GM23338 (cell line): Measurements from ENCODE around the gene ZBTB34. TPM values are rescaled to one million over a fixed set of nuclear protein-coding genes. Genes with fewer than 3 reads are reported as not detected.
A peak's percentile ranks its signal among the peaks of the same experiment; 100 is the strongest.

Experiments
- ATAC-seq: fragments of 200-7000 bp; cut with Tn5 transposase; 3 replicates; pipeline ENCODE4 v1.9.1; 2020
- DNase-seq: peaks from one replicate; pipeline ENCODE4 v3.0.0-alpha.2; 2015; ENCODE audit warnings: low spot score
- H2AFZ ChIP-seq: fragments of 200-600 bp; sonication (generic); 2 replicates; pipeline ENCODE4 v1.8.0; 2016; ENCODE audit warnings: antibody characterized with exemption, mild to moderate bottlenecking, moderate library complexity
- H3F3A ChIP-seq: fragments of 200-600 bp; sonication (generic); replicated peaks from 2 replicates; pipeline ENCODE4 v1.8.0; 2017; ENCODE audit warnings: antibody characterized with exemption, mixed run types, low read depth
- H3K27ac ChIP-seq: fragments of 200-600 bp; sonication (generic); 2 replicates; pipeline ENCODE4 v1.6.1; 2016; ENCODE audit warnings: low read depth
- H3K27me3 ChIP-seq: fragments of 200-600 bp; sonication (generic); 2 replicates; pipeline ENCODE4 v1.8.0; 2016; ENCODE audit warnings: mild to moderate bottlenecking, mixed run types, moderate library complexity; ENCODE audit not compliant: insufficient read depth
- H3K36me3 ChIP-seq: fragments of 200-600 bp; sonication (generic); 2 replicates; pipeline ENCODE4 v1.8.0; 2016; ENCODE audit warnings: mild to moderate bottlenecking; ENCODE audit not compliant: insufficient read depth
- H3K4me1 ChIP-seq: fragments of 200-600 bp; sonication (generic); 2 replicates; pipeline ENCODE4 v1.8.0; 2016; ENCODE audit warnings: mild to moderate bottlenecking, moderate library complexity; ENCODE audit not compliant: insufficient read depth
- H3K4me2 ChIP-seq: fragments of 200-600 bp; sonication (generic); 2 replicates; pipeline ENCODE4 v1.7.1; 2017; ENCODE audit warnings: mixed run types
- H3K4me3 ChIP-seq: fragments of 200-600 bp; sonication (generic); 2 replicates; pipeline ENCODE4 v1.6.1; 2016; ENCODE audit warnings: mixed run types
- H3K79me2 ChIP-seq: fragments of 200-600 bp; sonication (generic); replicated peaks from 2 replicates; pipeline ENCODE4 v1.8.0; 2017; ENCODE audit warnings: mild to moderate bottlenecking; ENCODE audit not compliant: insufficient read depth
- H3K9me2 ChIP-seq: fragments of 200-600 bp; sonication (generic); 2 replicates; pipeline ENCODE4 v1.8.0; 2017; ENCODE audit not compliant: insufficient read depth
- H4K20me1 ChIP-seq: fragments of 200-600 bp; sonication (generic); replicated peaks from 2 replicates; pipeline ENCODE4 v1.8.0; 2017; ENCODE audit warnings: mild to moderate bottlenecking; ENCODE audit not compliant: insufficient read depth
- H3K27ac Mint-ChIP-seq: 2 replicates; pipeline ENCODE4 v1.8.0; 2020; ENCODE audit warnings: inconsistent platforms, mild to moderate bottlenecking, moderate library complexity, mixed read lengths
- H3K27me3 Mint-ChIP-seq: 3 replicates; pipeline ENCODE4 v1.8.0; 2022; ENCODE audit warnings: low read depth, mild to moderate bottlenecking, moderate library complexity, mixed read lengths, inconsistent platforms; ENCODE audit not compliant: insufficient read depth, poor library complexity
- H3K36me3 Mint-ChIP-seq: 3 replicates; pipeline ENCODE4 v1.8.0; 2021; ENCODE audit warnings: low read depth, mild to moderate bottlenecking, inconsistent platforms, moderate library complexity, mixed read lengths
- H3K4me1 Mint-ChIP-seq: 3 replicates; pipeline ENCODE4 v1.8.0; 2020; ENCODE audit warnings: mild to moderate bottlenecking, inconsistent platforms, mixed read lengths
- H3K4me3 Mint-ChIP-seq: 3 replicates; pipeline ENCODE4 v1.8.0; 2021; ENCODE audit warnings: moderate library complexity, mild to moderate bottlenecking, inconsistent platforms, mixed read lengths
- H3K9me3 Mint-ChIP-seq: 3 replicates; pipeline ENCODE4 v1.8.0; 2020; ENCODE audit warnings: moderate library complexity, mild to moderate bottlenecking, inconsistent platforms, mixed read lengths
- EZH2phosphoT487 ChIP-seq: fragments of 200-600 bp; sonication (generic); IDR thresholded peaks from one replicate; pipeline ENCODE4 v1.8.1; 2018; ENCODE audit warnings: antibody characterized with exemption; ENCODE audit not compliant: unreplicated experiment
- JUNB ChIP-seq: IDR thresholded peaks from one replicate; pipeline ENCODE4 v1.6.1; 2016; ENCODE audit warnings: antibody characterized with exemption; ENCODE audit not compliant: unreplicated experiment
- NANOG ChIP-seq: IDR thresholded peaks from 2 replicates; pipeline ENCODE4 v1.6.1; 2016; ENCODE audit warnings: antibody characterized with exemption, borderline replicate concordance
- STAT1 ChIP-seq: IDR thresholded peaks from one replicate; pipeline ENCODE4 v1.6.1; 2016; ENCODE audit warnings: antibody characterized with exemption; ENCODE audit not compliant: unreplicated experiment
- ZNF114 ChIP-seq: fragments of 250-450 bp; sonication (Bioruptor Pico); IDR thresholded peaks from 2 replicates; pipeline ENCODE4 v1.5.0; 2020; ENCODE audit warnings: mild to moderate bottlenecking, moderate library complexity
- ZNF331 ChIP-seq: fragments of 250-450 bp; sonication (Bioruptor Pico); IDR thresholded peaks from 2 replicates; pipeline ENCODE4 v1.5.0; 2020; ENCODE audit warnings: low read depth, mild to moderate bottlenecking, moderate library complexity
- polyA plus RNA-seq: library from polyadenylated mRNA; unstranded; fragments of >200 nt; fragmentation: Nextera tagmentation; extraction: Ambion mirVana; gene quantifications from 2 replicates; pipeline ENCODE4 v1.2.1, GENCODE V29; 2016
- total RNA-seq: library from RNA; depleted of rRNA; stranded (reverse); fragments of >200 nt; shearing (Covaris generic); gene quantifications from 2 replicates; pipeline ENCODE4 v1.2.3, GENCODE V29; 2014
- TF ChIP-seq, protein P1 (sequence below), 2 experiments: fragments of 200-600 bp in 1 of 2; sonication (generic) in 1 of 2; conservative IDR thresholded peaks; 2 replicates each; pipeline versions ENCODE4 v1.5.1 to v1.6.1; 2016 to 2017; ENCODE audit warnings: antibody characterized with exemption in 2 of 2, low read depth in 2 of 2, mild to moderate bottlenecking in 2 of 2, moderate library complexity in 1 of 2
- TF ChIP-seq, protein P2 (sequence below): IDR thresholded peaks from one replicate; pipeline ENCODE4 v1.6.1; 2018; ENCODE audit warnings: antibody characterized with exemption; ENCODE audit not compliant: unreplicated experiment
- TF ChIP-seq, protein P3 (sequence below): IDR thresholded peaks from 2 replicates; pipeline ENCODE4 v1.6.1; 2016; ENCODE audit warnings: antibody characterized with exemption

The ZBTB34 gene
- total and polyA plus RNA-seq, 2 experiments from 2014 or later = 6.4 to 21.9 TPM

DNA sequence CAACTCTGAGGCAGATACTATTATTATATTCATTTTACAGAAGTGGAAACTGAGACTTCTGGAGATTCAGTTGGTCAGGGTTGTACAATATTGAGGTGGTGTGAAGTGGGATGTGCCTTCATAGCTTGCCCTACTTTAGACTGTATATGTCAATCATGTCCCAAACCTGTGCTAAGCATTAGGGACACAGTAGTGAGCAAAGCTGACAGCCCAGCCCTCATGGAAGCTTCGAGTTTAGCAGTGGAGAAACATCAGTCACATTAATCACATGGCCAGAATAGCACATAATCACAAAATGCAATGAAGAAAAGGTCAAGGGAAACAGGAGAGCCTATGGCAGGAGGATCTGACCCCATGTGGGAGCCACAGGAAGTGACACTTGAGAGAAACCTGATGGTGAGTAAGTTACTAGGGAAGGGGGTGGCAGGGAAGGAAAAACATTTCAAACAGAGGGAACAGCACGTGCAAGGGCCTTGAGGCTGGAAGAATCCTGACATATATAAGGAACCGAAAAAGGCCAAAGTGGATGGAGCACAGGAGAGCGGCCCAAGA is 33.7 kb downstream of the ZBTB34 start:
- Histone ChIP-seq H4K20me1 (no peaks in the 10 kb centered on the region), H3K4me3 (no peak overlapping the region), H3K9me2 (no peaks in the 10 kb centered on the region), H3K4me2 (no peak overlapping the region), H3K4me1 (no peaks in the 10 kb centered on the region), H2AFZ (no peak overlapping the region), H3K27me3 (no peaks in the 10 kb centered on the region), H3K79me2 (no peaks in the 10 kb centered on the region), H3K27ac (no peak overlapping the region), H3F3A (no peaks in the 10 kb centered on the region), H3K36me3 (no peaks in the 10 kb centered on the region)
- Mint-ChIP-seq H3K27me3 (no peaks in the 10 kb centered on the region), H3K36me3 (no peaks in the 10 kb centered on the region), H3K9me3 (no peaks in the 10 kb centered on the region; the same call in 2 of the 3 replicates), H3K4me3 (no peak overlapping the region), H3K4me1 (peaks cover 4% of the 10 kb centered on the region; the same call in 2 of the 3 replicates), H3K27ac (no peak overlapping the region)
- ATAC-seq = no peak
- peak; percentile 27 for DNase-seq
- TF ChIP-seq, protein P1, sequence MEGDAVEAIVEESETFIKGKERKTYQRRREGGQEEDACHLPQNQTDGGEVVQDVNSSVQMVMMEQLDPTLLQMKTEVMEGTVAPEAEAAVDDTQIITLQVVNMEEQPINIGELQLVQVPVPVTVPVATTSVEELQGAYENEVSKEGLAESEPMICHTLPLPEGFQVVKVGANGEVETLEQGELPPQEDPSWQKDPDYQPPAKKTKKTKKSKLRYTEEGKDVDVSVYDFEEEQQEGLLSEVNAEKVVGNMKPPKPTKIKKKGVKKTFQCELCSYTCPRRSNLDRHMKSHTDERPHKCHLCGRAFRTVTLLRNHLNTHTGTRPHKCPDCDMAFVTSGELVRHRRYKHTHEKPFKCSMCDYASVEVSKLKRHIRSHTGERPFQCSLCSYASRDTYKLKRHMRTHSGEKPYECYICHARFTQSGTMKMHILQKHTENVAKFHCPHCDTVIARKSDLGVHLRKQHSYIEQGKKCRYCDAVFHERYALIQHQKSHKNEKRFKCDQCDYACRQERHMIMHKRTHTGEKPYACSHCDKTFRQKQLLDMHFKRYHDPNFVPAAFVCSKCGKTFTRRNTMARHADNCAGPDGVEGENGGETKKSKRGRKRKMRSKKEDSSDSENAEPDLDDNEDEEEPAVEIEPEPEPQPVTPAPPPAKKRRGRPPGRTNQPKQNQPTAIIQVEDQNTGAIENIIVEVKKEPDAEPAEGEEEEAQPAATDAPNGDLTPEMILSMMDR (conservative IDR thresholded peaks at IDR 0.05; ENCODE audit: low read depth in 2 of 2) = no peak
- TF ChIP-seq EZH2phosphoT487 = no peak
- TF ChIP-seq JUNB = no peak
- no peak for TF ChIP-seq ZNF114
- TF ChIP-seq, protein P2, sequence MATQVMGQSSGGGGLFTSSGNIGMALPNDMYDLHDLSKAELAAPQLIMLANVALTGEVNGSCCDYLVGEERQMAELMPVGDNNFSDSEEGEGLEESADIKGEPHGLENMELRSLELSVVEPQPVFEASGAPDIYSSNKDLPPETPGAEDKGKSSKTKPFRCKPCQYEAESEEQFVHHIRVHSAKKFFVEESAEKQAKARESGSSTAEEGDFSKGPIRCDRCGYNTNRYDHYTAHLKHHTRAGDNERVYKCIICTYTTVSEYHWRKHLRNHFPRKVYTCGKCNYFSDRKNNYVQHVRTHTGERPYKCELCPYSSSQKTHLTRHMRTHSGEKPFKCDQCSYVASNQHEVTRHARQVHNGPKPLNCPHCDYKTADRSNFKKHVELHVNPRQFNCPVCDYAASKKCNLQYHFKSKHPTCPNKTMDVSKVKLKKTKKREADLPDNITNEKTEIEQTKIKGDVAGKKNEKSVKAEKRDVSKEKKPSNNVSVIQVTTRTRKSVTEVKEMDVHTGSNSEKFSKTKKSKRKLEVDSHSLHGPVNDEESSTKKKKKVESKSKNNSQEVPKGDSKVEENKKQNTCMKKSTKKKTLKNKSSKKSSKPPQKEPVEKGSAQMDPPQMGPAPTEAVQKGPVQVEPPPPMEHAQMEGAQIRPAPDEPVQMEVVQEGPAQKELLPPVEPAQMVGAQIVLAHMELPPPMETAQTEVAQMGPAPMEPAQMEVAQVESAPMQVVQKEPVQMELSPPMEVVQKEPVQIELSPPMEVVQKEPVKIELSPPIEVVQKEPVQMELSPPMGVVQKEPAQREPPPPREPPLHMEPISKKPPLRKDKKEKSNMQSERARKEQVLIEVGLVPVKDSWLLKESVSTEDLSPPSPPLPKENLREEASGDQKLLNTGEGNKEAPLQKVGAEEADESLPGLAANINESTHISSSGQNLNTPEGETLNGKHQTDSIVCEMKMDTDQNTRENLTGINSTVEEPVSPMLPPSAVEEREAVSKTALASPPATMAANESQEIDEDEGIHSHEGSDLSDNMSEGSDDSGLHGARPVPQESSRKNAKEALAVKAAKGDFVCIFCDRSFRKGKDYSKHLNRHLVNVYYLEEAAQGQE = no peak
- TF ChIP-seq STAT1 = no peak
- TF ChIP-seq ZNF331 (CRISPR knock-in tag) = no peak

DNA sequence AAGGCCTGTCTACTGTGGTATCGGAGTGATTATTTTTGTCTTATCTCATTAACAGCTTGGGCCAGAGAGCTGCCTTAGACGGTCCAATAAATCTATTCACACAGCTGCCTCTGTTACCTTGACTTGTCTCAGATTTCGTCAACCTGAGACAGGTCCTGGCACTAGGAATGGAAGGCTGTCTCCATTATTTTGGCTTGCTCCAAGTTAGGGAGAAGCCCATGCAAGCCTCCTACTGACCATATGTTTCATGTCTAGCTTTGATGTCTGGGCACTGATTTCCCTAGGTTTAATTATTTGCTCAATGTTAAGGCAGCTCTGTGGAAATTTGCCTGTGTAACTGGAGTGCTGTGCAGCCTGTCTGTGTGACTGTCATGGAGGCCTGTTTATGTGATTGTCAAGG is 41.8 kb downstream of the ZBTB34 start:
- no peak overlapping the region for H3K4me3 ChIP-seq
- no peak for ATAC-seq
- H3K4me1 ChIP-seq = peaks cover 14% of the 10 kb centered on the region
- H4K20me1 ChIP-seq = no peaks in the 10 kb centered on the region
- H3K27ac ChIP-seq = no peak overlapping the region
- H3K27me3 Mint-ChIP-seq = no peaks in the 10 kb centered on the region
- H3K9me3 Mint-ChIP-seq = peaks cover 5% of the 10 kb centered on the region; the same call in 2 of the 3 replicates
- no peak for DNase-seq
- H3K27me3 ChIP-seq = no peaks in the 10 kb centered on the region
- H3K4me2 ChIP-seq = no peak overlapping the region
- no peak for TF ChIP-seq EZH2phosphoT487
- no peak for TF ChIP-seq ZNF331 (CRISPR knock-in tag)
- TF ChIP-seq, protein P3, sequence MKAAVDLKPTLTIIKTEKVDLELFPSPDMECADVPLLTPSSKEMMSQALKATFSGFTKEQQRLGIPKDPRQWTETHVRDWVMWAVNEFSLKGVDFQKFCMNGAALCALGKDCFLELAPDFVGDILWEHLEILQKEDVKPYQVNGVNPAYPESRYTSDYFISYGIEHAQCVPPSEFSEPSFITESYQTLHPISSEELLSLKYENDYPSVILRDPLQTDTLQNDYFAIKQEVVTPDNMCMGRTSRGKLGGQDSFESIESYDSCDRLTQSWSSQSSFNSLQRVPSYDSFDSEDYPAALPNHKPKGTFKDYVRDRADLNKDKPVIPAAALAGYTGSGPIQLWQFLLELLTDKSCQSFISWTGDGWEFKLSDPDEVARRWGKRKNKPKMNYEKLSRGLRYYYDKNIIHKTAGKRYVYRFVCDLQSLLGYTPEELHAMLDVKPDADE = no peak
- no peak for TF ChIP-seq NANOG
- no peak for TF ChIP-seq STAT1
- TF ChIP-seq, protein P2 = no peak
- no peaks in the 10 kb centered on the region for H3K79me2 ChIP-seq
- no peak overlapping the region for H3K27ac Mint-ChIP-seq
- H2AFZ ChIP-seq = no peak overlapping the region
- H3K4me3 Mint-ChIP-seq = no peak overlapping the region
- peaks cover 6% of the 10 kb centered on the region for H3K4me1 Mint-ChIP-seq
- H3K36me3 ChIP-seq = no peaks in the 10 kb centered on the region
- no peaks in the 10 kb centered on the region for H3F3A ChIP-seq
- H3K9me2 ChIP-seq = 0 out of 2 replicates have a peak, but pooled peaks cover 2% of the 10 kb centered on the region
- no peaks in the 10 kb centered on the region for H3K36me3 Mint-ChIP-seq
